ENCODE results near the gene CACNA1I. TPM values are rescaled to one million over a fixed set of nuclear protein-coding genes. Genes with fewer than 3 reads are reported as not detected.

Gene CACNA1I
- total RNA-seq, 2 donors from 2014 or later, result 0.33 to 0.52 TPM

- 40 to 54% methylated on average over 5 to 12 of the region's 12 CpGs for WGBS, 2 donors
- no peak for TF ChIP-seq POLR2A (IDR thresholded peaks at IDR 0.05)
- TF ChIP-seq CTCF (IDR thresholded peaks at IDR 0.05), result no peak
- intact Hi-C loops (cut with DNase I), result no loop called here
- ATAC-seq (no peak), DNase-seq (no peak)
- no peak overlapping the region for H3K27ac ChIP-seq
- no peaks in the 10 kb centered on the region for H3K36me3 ChIP-seq (replicated peaks in 1 of 2; ENCODE audit: insufficient read depth in 1 of 2, low read depth in 2 of 2)
- no peaks in the 10 kb centered on the region for H3K9me3 ChIP-seq
- H3K4me3 ChIP-seq, result no peak overlapping the region
- peaks cover 0 to 7% of the 10 kb centered on the region in 2 donors for H3K27me3 ChIP-seq
- H3K4me1 ChIP-seq, result peaks cover 6% of the 10 kb centered on the region
These were observed 114.2 kb downstream of the CACNA1I start for GRCh38 chr22:39684702-39685281.

GRCh38 chr22:39685336-39686177 lies 115.0 kb downstream of the CACNA1I start:
- TF ChIP-seq POLR2A (IDR thresholded peaks at IDR 0.05) (no peak), CTCF (IDR thresholded peaks at IDR 0.05) (no peak)
- no peaks in the 10 kb centered on the region for H3K36me3 ChIP-seq (replicated peaks in 1 of 2; ENCODE audit: insufficient read depth in 1 of 2, low read depth in 2 of 2)
- peaks cover 0 to 7% of the 10 kb centered on the region in 2 donors for H3K27me3 ChIP-seq
- no peak for ATAC-seq
- 7 to 68% methylated on average over 4 to 56 of the region's 77 CpGs for WGBS, 2 donors
- H3K27ac ChIP-seq, result no peak overlapping the region
- intact Hi-C loops (cut with DNase I), result no loop called here
- H3K9me3 ChIP-seq, result no peaks in the 10 kb centered on the region
- H3K4me1 ChIP-seq, result peaks cover 6% of the 10 kb centered on the region
- DNase-seq, result no peak
- H3K4me3 ChIP-seq, result no peak overlapping the region

- H3K27me3 ChIP-seq, result peaks cover 0 to 7% of the 10 kb centered on the region in 2 donors
- DNase-seq (no peak), ATAC-seq (no peak)
- H3K4me3 ChIP-seq, result no peak overlapping the region
- TF ChIP-seq CTCF (IDR thresholded peaks at IDR 0.05) (no peak), POLR2A (IDR thresholded peaks at IDR 0.05) (no peak)
- H3K4me1 ChIP-seq, result peaks cover 6% of the 10 kb centered on the region
- H3K27ac ChIP-seq, result no peak overlapping the region
- intact Hi-C loops (cut with DNase I), result no loop called here
- WGBS, 2 donors, result 68% methylated on average over 21 of the region's 39 CpGs; no CpG with 5 or more reads in 1 of the 2 donors
- no peaks in the 10 kb centered on the region for H3K9me3 ChIP-seq
- no peaks in the 10 kb centered on the region for H3K36me3 ChIP-seq (replicated peaks in 1 of 2; ENCODE audit: insufficient read depth in 1 of 2, low read depth in 2 of 2)
These were observed 115.6 kb downstream of the CACNA1I start for GRCh38 chr22:39686178-39686620.

- no peaks in the 10 kb centered on the region for H3K9me3 ChIP-seq
- H3K4me3 ChIP-seq, result no peak overlapping the region
- DNase-seq (no peak), ATAC-seq (no peak)
- H3K36me3 ChIP-seq (replicated peaks in 1 of 2; ENCODE audit: insufficient read depth in 1 of 2, low read depth in 2 of 2), result no peaks in the 10 kb centered on the region
- TF ChIP-seq CTCF (IDR thresholded peaks at IDR 0.05) (no peak), POLR2A (IDR thresholded peaks at IDR 0.05) (no peak)
- H3K27ac ChIP-seq, result no peak overlapping the region
- 73 to 84% methylated on average over 14 to 17 of the region's 17 CpGs for WGBS, 2 donors
- H3K4me1 ChIP-seq, result peaks cover 6% of the 10 kb centered on the region
- intact Hi-C loops (cut with DNase I), result no loop called here
- peaks cover 0 to 7% of the 10 kb centered on the region in 2 donors for H3K27me3 ChIP-seq
These were observed 116.4 kb downstream of the CACNA1I start for GRCh38 chr22:39686776-39687525.

Measured in body of pancreas (tissue), 4 donors.